GM12873 (cell line): Measurements from ENCODE around the gene SLC9B1.

Source experiments
- CTCF ChIP-seq: IDR thresholded peaks from 2 replicates; pipeline ENCODE4 v1.5.1; 2012; ENCODE audit warnings: low read depth, mild to moderate bottlenecking, moderate library complexity, low read length, control low read depth; ENCODE audit not compliant: insufficient read depth; ENCODE audit errors: missing control alignments

SLC9B1 gene

GRCh38 chr4:102945066-102945465 lies 74.4 kb downstream of the SLC9B1 start:
- TF ChIP-seq CTCF = no peak

GRCh38 chr4:102935716-102936115 lies 83.8 kb downstream of the SLC9B1 start:
- no peak for TF ChIP-seq CTCF

DNA sequence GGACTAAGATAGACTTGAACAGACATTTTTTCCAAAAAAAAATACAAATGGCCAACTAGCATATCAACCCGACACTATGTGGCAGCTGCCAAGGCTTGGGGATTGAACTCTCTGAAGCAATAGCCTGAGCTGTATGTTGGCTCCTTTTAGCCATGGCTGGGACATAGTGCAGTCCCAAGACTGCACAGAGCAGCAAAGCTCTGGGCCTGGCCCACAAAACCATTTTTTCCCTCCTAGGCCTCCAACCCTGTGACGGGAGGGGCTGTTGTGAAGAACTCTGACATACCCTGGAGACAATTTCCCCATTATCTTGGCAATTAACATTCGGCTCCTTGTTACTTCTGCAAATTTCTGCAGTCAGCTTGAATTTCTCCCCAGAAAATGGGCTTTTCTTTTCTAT lies 100.6 kb downstream of the SLC9B1 start:
- no peak for TF ChIP-seq CTCF

GRCh38 chr4:102901804-102902203 lies 117.7 kb downstream of the SLC9B1 start:
- TF ChIP-seq CTCF = no peak

- no peak for TF ChIP-seq CTCF
These were observed 136.2 kb downstream of the SLC9B1 start for GRCh38 chr4:102883278-102883677.

DNA sequence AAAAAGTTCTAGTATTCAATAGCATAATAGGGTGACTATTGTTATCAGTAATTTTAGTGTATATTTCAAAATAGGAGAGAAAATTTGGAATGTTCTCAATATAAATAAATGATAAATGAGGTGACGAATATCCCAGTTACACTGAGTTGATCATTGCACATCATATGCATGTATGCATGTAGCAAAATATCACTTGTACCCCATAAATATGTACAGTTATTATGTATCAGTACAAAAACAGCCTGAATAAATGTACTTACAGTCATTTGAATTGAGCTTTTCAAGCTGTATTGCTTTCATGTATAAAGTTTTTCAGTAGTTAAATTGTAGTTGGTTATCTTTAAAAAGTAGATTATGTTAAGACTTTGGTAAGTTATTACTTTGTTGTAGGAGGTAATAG lies 138.2 kb downstream of the SLC9B1 start:
- no peak for TF ChIP-seq CTCF

DNA sequence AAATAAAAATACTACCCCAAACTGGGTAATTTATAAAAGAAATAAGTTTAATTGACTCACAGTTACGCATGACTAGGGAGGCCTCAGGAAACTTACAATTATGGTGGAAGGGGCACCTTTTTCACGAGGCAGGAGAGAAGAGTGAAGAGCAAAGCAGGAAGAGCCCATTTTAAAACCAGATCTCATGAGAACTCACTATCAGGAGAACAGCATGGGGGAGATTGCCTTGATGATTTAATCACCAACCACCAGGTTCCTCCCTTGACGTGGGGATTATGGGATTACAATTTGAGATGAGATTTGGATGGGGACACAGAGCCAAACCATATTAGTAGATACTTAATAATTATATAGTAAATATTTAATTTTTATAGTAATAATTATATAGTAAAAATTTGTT lies 140.6 kb downstream of the SLC9B1 start:
- no peak for TF ChIP-seq CTCF
